ENCODE results near the gene OR2T35.
"Not testable (repeated sequence)": the region's sequence is repeated elsewhere in the genome, so short reads cannot be mapped to it uniquely, and the experiment has no call there.

OR2T35 gene, protein sequence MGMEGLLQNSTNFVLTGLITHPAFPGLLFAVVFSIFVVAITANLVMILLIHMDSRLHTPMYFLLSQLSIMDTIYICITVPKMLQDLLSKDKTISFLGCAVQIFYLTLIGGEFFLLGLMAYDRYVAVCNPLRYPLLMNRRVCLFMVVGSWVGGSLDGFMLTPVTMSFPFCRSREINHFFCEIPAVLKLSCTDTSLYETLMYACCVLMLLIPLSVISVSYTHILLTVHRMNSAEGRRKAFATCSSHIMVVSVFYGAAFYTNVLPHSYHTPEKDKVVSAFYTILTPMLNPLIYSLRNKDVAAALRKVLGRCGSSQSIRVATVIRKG

DNA sequence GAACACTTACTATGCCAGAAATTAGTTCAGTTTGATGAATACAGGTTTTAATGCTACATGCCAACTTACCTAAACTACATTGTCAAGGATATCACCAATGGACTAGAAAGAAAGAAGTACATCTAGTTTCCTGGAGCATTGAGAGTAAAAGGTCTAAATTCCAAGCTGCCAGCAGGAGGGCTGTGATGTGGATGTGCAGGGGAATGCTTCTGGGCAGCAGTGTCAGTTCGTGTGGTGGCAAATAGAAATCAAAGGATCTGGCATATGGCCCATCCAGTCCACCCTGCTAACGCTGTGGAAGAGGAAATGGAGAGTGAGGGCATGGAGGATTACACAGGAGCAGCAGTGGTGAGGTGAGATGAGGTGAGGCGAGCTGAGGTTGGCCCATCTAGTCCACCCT is at the start of gene OR2T35:
OR2T35 (minus strand) TSS at position 101 of the 400 bp plus-strand sequence. CDS start 6,020 bp downstream, outside the sequence.
- not testable (repeated sequence) for DNase-seq

- no peak for DNase-seq
These were observed 46.6 kb upstream of the OR2T35 start for GRCh38 chr1:248691567-248692155.

- DNase-seq: no peak
These were observed 43.6 kb upstream of the OR2T35 start for GRCh38 chr1:248688527-248689298.

- DNase-seq: no peak
These were observed 41.7 kb upstream of the OR2T35 start for GRCh38 chr1:248686815-248687214.

- DNase-seq: no peak
These were observed 36.6 kb upstream of the OR2T35 start for GRCh38 chr1:248681651-248682050.

GRCh38 chr1:248670003-248670402 is 24.9 kb upstream of the OR2T35 start:
- DNase-seq: no peak

- DNase-seq: not testable (repeated sequence)
These were observed 18.6 kb upstream of the OR2T35 start for GRCh38 chr1:248663453-248664328.

- not testable (repeated sequence) for DNase-seq
These were observed 11.7 kb upstream of the OR2T35 start for GRCh38 chr1:248656797-248657196.

DNA sequence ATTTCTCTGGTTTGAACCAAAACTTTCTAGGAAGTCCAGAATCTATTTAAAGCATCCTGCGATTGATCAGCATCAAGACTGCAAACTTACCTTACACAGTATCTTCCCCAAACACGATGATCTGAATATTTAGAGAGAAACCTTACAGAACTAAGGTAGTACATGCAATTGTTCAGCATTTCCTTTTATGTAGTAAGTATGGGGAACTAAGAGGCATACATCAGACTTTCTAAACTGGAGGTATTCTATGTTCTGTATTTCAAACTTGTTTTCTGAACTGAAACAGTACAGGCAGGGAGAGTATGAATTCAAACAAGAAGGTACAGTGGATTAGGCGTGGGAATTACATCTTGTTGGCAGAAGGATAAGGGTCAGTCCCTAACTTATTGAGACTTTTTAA is 10.3 kb upstream of the OR2T35 start, which contains the start of gene OR2T27:
OR2T27 (minus strand) TSS at position 175 of the 400 bp plus-strand sequence. CDS start 4,644 bp downstream, outside the sequence.
- not testable (repeated sequence) for DNase-seq

DNA sequence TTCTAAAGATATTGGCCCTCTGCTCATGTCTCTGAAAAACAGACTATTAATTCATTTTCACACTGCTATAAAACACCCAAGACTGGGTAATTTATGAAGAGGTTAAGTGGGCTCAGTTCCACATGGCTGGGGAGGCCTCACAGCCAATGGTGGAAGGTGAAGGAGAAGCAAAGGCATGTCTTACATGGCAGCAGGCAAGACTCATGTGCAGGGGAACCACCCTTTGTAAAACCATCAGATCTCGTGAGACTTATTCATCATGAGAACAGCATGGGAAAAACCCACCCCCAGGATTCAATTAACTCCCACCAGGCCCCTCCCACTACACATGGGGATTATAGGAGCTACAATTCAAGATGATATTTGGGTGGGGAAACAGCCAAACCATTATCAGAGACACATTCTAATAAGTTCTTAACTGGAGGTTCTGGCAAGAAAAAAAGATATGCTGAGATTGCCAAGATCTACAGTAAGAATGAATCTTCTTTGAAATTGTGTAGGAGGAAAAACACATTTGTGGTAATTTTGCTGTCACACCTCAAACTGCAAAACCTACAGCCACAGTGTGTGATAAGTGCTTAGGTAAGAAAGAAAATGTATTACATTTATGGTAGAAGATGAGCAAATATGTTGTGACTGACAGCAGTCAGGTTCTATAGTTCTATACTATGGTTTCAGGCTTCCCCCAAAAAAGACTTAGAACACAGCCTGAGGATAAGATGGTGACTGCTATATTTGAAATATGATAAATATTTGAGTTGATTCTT is 3.9 kb upstream of the OR2T35 start:
- DNase-seq: not testable (repeated sequence)

GRCh38 chr1:248642971-248643651 is 2.0 kb downstream of the OR2T35 start:
- not testable (repeated sequence) for DNase-seq

GRCh38 chr1:248641583-248641982 is 3.5 kb downstream of the OR2T35 start:
- DNase-seq: not testable (repeated sequence)

- DNase-seq: not testable (repeated sequence)
These were observed 4.2 kb downstream of the OR2T35 start for GRCh38 chr1:248640906-248641305.

- DNase-seq: not testable (repeated sequence)
These were observed 5.4 kb downstream of the OR2T35 start for GRCh38 chr1:248639652-248640051.

DNA sequence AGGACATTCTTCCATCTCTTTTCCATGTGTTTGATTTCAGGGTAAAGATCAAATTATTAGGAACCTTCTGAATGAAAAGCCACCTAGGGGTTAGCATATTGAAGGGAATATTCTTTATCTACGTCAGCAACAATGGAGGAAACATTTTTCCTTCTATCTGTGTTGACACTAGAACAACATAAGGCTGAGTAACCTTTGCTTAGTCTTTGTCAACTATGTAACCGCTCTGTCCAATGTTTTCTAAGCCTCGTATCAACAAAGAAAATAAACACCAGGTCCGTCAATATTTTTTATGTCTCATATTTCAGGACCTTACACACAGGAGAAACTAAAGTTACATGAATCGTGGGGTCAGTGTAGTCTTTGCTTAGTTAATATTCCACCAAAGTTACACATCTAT is 8.5 kb downstream of the OR2T35 start:
- DNase-seq: not testable (repeated sequence)

DNA sequence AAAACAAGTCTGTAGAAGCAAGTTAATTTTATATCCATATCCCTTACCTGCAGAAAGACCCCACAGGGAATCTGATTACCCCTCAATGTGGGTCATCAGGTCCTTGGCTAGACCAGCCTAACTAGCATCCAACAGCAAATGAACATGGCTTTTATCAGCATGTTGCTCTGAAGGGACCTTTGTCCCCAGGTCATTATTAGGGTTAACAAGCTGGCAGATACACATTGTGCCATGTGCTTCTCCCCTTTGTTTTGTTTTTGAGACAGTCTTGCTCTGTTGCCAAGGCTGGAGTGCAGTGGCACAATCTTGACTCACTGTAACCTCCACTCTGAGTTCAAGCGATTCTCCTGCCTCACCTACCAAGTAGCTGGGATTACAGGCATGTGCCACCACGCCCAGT is 10.1 kb downstream of the OR2T35 start, which contains the start of gene OR2T11:
OR2T11 (minus strand) TSS at position 101 of the 400 bp plus-strand sequence. CDS start 7,963 bp downstream, outside the sequence.
- not testable (repeated sequence) for DNase-seq

DNA sequence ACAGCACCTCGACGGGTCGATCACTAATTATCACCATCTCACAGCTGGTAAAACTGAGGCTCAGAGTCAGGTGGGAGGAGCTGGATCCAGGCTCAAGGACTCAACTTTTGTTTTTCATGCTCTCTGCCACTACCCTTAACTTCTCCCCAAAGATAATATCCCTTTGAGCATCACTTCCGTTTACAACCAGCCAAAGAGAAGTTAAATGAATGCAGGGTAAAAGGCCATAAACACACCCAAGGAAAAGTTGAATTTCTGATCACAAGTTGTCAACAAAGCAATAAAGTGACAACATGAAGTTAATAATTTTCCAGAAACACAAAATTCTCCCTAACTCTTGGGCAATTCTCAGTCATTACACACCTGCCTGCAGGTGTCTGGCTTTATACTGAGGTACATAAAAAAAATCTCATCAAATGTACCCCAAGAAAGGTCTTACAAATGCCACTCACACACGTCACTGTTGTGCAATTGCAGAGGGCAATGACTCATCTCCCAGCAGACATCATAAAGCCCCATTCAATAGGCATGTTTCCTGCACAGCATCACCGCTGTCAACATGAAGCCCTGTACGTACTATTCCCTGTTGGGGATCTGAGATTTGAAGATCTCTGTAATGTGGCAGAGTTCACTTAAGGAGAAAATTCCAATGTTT is 13.6 kb downstream of the OR2T35 start:
- DNase-seq: no peak

DNA sequence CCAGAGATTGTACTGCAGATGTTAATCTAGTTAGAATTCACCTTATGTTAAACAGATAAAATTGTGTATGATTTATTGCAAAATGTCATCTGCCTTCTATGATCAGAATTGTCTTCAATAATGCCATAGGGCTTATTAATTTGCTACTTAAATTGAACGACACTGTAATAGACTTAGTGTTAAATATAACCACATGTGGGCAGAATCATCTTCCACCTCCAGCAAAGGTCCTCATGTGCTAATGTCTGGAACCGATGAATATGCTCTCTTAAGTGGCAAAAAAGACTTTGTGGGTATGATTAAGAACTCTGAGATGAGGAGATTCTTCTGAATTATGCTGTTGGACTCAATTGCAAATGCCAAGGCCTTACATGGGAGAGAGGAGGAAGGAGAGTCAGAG is 14.5 kb downstream of the OR2T35 start:
- no peak for DNase-seq

DNA sequence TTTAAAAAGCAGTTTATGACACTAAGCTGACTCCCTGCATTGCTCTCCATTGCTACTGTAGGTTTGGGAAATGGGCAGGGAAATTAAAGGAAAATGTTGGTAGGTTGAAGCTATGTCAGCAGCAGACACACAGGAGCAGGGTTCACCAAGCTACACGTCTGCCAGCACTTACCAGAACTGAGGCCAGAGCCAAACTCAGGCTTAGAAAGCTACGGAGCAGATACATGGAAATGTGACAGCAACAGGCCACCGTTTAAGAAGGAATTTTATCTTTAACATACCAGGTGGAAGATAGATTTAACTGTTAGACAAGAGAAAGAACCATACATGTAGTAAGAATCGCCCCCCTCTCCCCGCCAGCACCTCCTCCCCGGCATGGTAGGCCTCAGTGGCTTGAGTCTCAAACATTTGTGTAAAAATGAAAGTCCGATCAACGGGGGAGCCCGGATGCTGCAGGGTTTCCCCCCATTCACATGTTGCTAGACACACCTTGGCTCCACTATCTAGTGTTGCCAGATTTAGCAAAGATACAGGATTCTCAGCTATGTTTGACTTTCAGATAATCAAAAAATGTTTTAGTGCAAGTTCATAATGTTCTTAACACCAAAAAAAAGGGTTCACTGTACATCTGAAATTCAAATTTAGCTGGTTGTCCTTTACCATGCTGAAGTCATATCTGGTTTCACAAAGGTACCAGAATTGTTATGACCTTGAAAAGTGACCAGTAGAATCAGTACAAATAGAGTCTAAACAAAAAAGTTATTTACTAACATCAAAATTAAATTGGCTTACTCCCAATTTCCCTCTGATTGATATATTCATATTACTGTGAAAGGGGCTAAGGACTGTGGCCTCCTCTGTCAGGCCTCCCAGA is 16.9 kb downstream of the OR2T35 start:
- DNase-seq: no peak

All from stimulated activated naive CD4-positive, alpha-beta T cell treated with Interleukin-2 at 50 U/mL for 16 hours (primary cell).